Middle frontal gyrus (tissue), 1 donor: Measurements from ENCODE around the gene GNAQ.

Source experiments
- DNase-seq: peaks from one replicate; pipeline ENCODE4 v3.0.0-alpha.2; 2015; ENCODE audit warnings: low spot score; ENCODE audit errors: extremely low spot score

GNAQ gene

GRCh38 chr9:77817590-77818311 lies 213.9 kb downstream of the GNAQ start:
- no peak for DNase-seq

DNA sequence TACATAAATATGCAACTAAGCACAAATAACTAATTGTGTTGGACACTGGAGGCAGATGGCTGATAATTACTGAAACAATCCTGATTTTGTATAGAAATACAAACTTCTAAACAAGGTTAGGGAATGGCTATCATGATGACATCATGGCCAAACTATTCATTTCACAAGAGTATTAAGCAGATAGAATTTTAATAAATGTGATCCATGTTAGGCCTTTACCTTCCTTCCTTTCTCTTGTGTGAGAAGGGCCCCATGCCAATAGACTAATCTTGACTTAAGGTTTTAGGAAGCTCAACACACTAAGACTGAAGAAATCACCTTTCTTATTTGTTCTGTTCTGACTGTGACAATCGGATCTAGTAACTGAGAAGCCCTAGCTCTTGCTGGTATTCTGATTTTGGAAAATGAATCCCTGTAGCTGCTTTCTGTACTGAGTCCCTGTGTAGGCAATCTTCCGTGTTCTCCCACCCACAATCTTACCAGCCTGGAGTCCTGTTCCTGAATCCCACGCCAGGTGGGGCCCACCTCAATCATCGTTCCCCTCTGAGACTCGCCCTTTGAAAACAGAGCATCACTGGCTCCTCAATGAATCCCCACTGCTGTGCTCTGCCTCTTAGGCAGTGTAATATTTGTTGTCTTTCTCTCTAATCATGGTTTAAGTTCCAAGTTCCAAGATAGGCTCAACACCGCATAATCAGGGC lies 214.8 kb downstream of the GNAQ start:
- no peak for DNase-seq

DNA sequence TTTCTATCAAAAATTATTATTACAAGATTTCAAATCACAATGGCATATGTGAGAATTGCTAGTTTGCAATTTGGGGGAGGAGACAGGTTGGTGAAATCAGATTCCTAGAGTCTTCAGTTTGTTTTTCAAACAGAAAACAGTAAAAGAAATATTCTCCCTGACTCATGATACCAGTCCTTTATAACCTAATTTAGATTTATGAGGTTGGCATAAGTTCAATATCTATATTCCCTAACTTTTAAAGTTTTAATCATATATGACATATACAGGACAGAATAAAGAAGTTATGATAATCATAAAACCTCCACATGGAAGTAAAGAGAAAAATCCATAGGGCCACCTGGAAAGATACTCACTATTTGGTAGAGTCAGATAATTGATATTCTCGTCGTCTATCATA lies 216.4 kb downstream of the GNAQ start:
- DNase-seq, result no peak

GRCh38 chr9:77811832-77812231 lies 219.8 kb downstream of the GNAQ start:
- DNase-seq, result no peak

- no peak for DNase-seq
These were observed 220.9 kb downstream of the GNAQ start for GRCh38 chr9:77810637-77811119.

DNA sequence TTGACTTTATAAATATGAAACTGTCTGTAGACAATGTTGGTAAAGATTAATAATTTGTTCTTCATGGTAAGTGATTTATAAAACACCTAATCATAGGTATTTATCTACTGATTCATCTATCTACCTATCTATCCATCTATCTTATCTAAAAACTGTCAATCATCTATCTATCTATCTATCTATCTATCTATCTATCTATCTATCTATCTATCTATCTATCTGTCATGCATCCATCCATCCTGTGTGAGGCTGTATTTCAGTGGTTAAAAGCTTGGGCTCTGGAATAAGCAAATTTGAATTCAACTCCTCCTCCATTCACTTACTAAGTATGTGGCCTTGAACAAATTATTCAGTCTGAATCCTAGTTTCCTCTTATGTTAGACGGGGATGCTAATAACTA lies 221.6 kb downstream of the GNAQ start:
- no peak for DNase-seq

DNA sequence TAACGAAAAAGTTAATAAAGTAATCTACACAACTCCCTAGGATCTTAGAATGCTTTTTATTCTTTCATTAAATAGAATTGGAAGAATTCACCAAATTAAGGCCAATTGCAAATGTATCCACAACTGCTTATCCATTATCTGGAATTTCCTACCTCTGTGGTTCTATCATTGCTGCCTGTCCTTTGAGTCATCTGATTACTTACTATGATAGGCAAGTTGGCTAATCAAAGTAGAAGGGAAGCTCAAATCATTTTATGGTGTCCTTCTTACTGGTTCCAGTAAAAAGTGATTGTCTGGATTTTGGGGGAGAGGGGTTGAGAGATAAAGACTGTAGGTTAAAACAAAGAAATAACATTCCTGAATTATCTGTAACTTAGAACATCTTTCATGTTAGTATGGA lies 222.1 kb downstream of the GNAQ start:
- no peak for DNase-seq

- DNase-seq, result no peak
These were observed 222.9 kb downstream of the GNAQ start for GRCh38 chr9:77808751-77809081.

DNA sequence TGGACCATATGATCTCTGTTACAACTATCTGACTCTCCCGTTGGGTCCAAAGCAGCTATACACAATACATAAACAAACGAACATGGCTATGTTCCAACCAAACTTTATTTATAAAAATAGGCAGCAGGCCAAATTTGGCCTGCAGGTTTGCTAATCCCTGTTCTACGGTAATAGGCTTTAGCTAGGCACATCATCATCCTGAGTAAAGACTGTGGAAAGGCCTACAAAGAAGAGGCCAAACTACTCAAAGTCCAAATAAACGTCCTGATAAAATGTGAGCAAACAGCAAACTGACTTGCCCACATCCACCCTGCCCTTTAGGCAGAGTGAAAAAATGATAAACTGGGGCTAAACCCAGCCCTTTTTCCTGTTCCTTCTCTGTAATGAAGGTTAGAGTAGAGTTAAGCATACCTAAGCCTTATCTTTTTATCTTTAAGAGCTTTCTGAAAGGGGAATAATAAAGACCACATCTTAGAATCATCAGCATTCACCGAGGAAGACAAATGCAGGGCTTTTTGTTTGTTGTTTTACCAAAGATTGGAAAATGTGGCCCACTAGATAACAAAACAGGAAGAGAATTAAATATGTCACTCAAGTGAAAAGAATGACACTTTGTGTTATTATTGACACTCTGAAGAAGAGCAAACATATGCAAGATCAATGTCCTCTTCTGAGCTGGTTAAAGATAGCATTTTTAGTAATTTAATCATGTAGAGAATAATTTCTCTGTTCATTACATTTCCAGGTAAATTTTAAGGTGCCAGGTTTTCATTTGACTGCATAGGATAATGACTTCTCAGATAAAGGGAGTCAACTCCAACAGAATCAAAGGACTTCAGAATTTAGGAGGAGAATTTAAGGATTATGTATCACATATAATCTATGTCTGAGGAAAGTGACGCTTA lies 223.5 kb downstream of the GNAQ start:
- DNase-seq, result no peak

- no peak for DNase-seq
These were observed 224.3 kb downstream of the GNAQ start for GRCh38 chr9:77807281-77807683.

DNA sequence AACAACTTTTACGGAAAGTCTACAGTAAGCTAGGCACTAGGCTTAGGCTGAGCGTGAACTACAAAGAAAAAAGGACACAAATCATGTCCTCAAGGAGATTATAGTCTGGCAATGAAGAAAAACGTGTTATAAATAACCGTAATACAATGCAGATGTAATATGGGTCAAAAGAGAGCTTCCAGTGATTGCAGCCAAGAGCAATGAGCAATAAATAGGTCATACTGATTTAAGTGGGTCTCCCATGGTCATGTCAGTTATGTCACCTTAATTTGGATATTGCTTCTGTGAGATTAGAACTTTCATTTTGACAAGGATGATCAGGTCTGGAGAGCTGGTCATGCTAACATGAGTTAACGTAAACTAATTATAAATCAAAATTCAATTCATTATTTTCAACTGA lies 224.9 kb downstream of the GNAQ start:
- no peak for DNase-seq

GRCh38 chr9:77805810-77806209 lies 225.8 kb downstream of the GNAQ start:
- no peak for DNase-seq

DNA sequence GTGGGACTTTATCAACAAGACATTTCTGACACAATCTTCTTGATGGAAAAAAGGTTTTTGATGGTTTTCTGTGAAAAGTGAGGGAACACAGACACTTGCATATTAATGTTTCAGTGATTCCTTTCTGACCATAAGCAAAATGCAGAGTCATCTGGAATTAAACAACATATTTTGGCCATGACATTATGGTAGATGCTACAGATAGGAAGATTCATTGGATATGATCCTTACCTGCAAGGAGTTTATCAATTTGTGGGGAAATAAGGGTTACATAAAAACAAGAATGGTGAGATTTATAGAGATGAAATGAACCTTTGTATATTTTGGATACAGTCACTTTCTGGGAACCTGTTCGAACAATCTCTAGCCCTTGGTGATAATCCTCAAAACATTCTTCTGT lies 228.2 kb downstream of the GNAQ start:
- no peak for DNase-seq

DNA sequence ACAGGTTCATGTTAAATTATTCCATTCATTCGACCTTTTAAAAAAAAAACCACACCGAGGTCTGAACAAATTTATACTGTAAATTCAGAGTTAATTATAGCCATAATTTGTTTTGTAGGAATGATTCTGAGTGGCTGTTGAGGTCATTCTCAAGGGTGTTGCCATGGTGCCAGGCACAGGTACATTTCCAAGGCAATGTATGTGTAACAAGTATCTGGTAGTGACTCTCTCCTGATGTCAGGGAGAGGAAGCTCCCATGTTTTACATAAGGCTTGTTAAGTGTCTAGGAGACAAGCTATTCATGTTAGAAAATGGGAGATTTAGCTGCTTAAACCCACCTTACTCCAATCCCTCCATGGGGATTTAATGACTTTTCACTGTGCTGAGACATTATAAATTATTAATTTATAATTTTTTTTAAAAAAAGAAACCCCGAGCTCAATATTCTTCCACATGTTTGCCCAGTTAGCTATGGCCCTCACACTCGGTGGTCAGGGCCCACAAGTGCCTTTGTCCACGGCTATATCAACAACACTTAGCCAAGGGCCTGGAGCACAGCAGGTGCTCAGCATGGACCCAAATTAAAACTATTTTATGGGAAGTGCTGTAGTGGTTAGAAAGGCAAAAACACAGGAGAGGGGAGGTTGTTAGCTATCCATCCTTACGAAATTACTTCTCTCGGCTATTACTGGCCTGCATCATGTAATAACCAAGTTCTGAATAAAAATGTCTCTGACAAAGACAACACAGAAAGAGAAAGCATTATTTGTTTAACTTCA lies 228.9 kb downstream of the GNAQ start:
- DNase-seq, result no peak

DNA sequence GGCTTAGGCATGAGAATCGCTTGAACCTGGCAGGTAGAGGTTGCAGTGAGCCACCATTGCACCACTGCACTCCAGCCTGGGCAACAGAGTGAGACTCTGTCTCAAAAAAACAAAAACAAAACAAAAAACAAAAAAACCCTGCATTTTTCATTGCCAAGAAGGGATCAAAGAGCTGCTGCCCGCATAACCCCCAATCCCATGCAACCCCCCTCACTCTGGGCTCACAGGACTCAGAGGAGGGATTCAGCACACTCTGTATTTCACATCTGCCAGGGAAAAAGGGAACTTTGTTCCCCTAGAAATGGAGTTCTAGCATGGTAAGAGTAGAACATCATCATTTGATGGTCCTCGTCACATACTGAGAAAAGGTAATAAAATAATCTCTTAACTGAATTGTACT lies 229.5 kb downstream of the GNAQ start:
- DNase-seq, result no peak

- DNase-seq, result no peak
These were observed 230.6 kb downstream of the GNAQ start for GRCh38 chr9:77800924-77801551.

GRCh38 chr9:77798140-77798539 lies 233.5 kb downstream of the GNAQ start:
- DNase-seq, result no peak

GRCh38 chr9:77794985-77795384 lies 236.6 kb downstream of the GNAQ start:
- no peak for DNase-seq

DNA sequence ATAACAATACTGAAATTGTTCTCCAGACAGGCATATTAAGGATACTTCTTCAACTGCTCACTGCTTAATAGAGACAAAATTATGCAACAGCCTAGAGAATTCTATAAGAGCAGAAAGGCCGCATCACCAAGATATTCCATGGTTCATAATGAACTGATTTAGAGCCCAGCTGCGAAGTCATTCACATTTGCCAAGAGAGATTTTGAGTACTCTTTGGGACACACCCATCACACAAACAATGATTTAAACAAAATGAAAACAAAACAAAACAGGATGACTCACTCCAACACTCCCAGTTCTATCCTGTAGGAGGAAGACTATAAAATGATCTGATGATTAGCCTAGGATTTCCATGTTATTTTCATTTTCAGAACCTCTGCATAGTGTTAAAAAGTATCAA lies 237.8 kb downstream of the GNAQ start:
- DNase-seq, result peak; percentile 58

- DNase-seq, result no peak
These were observed 241.7 kb downstream of the GNAQ start for GRCh38 chr9:77789891-77790290.

- DNase-seq, result no peak
These were observed 246.3 kb downstream of the GNAQ start for GRCh38 chr9:77785341-77785740.
